Activated CD4-positive, alpha-beta T cell treated with anti-CD3 and anti-CD28 coated beads for 24 hours (primary cell): Measurements from ENCODE around the gene HIVEP3.

Source experiments
- DNase-seq, 2 donors: peaks; one replicate each; pipeline ENCODE4 v3.0.0-alpha.2; 2020; ENCODE audit warnings: low read depth in 2 of 2

The HIVEP3 gene

GRCh38 chr1:41687007-41687406 lies 231.7 kb downstream of the HIVEP3 start:
- no peak for DNase-seq

- no peak for DNase-seq
Observed at GRCh38 chr1:41683681-41684500, 234.8 kb downstream of the HIVEP3 start.

DNA sequence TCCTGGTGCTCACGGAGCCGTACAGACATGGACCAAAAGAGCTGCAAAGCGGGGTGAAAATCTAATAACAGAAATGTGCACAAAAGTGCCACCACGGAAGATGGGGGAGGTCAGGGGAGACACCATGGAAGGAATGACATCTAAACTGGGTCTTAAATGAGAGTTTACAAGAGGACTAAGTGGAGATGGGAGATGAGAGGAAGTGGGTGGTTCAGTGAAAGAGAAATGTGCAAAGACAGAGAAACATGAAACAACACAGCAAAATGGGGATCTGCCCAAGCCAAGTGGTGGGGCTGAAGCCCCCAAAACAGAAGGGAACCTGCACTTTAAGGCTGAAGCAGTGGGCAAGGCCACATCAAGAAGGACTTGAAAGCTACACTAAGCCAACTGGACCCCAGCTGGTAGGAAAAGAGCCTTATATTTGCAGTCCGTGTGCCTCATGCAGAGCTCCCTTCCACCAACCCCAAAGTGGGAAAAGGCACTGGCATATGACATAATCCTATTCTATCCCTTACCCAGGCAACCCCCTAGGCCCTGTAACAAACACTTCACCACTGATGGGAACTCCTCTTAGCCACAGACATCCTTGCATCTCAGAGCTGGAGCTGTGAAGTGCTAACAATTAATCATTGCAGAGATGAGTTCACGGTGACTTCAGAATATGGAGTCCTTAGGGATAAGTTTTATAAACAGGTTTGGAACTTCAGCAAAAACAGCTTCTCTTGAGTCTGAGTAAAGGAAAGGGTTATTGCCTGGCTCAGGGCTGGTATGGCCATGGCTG lies 235.7 kb downstream of the HIVEP3 start:
- DNase-seq: no peak

DNA sequence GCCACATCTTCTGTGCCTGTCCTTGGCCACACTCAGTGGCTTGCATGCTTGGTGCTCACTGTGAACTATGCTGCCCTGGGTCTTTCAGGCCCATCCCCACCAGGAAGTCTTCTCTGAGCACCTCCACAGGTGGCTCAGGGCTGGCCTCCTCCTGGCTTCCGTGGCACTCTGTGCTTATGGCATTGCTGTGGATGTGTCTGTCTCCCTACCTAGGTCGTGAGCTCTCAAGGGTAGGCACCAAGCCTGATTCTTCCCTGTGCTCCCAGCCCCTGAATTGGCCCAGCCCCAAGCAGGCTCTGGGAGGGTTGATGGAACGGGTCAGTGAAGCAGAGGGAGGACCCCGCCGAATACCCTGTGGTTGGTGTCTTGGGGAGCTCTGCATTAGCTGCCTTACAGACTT lies 236.6 kb downstream of the HIVEP3 start:
- no peak for DNase-seq

DNA sequence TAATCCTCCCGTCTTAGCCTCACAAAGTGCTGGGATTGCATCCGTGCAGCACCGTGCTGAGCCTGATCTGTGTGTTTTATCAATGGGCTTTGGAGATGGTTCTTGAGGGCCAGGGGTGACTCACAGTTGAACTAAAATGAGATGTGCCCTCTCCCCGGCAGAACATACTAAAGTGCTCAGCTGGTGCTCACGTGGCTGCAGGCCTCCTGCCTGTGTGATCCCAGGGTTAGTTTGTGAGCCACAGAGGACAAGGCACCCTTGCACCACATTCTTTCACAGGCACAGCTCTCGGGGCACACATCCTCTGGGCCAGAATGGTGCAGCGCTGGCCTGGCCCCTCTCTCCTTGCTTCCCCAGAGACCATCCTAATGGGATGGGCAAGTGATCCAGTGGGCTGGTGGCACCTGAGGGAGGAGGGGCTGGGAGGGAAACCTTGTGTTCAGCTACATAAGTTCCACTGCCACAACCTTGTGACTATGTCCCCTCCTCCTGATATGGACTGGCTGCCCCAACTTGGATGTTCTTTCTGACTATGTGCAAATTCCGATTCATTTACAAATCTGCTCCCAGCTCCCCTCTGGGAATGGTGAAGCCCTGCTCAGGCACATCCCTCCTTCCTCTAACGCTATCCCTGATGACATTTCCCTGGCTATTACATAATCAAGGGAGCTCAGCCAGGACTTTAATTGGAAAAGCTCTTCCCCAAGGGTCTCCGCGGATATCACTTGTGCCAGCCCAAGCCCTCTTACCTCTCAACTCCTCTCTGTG lies 237.2 kb downstream of the HIVEP3 start:
- no peak for DNase-seq

DNA sequence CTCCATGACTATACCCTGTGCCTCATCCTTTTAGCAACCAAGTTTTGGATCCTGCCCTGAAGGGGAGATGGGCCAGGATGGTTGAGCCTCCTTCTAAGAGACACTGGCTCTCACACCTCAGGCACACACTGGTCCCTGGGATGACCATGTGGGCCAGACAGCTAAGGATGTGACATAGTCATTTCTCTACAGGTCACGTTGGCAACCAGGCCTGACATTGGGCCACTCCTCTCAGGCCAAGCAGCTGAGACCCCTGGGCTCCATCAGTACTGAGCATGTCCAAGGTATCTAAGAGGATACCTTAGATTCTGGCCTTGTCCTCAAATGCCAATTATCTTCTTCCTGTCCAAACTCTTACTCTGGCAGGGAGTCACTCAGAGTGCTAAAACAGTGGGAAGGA lies 238.7 kb downstream of the HIVEP3 start:
- no peak for DNase-seq

DNA sequence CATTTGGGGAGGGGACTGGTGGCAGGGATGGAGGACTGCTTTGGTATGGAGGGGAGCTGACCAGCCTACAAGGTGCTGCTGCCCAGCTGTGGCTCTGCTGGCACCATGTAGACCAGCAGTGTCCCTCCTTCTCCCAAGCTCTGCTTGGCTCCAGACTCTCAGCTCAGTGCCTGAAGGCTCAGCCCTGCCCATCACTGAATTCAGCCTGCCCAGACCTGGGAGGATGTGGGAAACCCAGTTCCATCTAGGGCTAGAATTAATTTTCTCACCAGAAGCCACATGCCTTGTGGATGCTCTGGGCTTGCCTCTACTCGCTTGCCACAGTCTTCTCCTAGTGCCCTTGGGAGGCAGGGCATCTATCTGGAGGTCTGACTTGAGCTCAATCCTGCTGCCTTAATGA lies 239.2 kb downstream of the HIVEP3 start:
- DNase-seq: no peak

- DNase-seq: no peak
Observed at GRCh38 chr1:41678111-41678878, 240.4 kb downstream of the HIVEP3 start.

GRCh38 chr1:41677620-41678019 lies 241.1 kb downstream of the HIVEP3 start:
- DNase-seq: no peak

- DNase-seq: no peak
Observed at GRCh38 chr1:41675401-41675800, 243.3 kb downstream of the HIVEP3 start.

- DNase-seq: no peak
Observed at GRCh38 chr1:41674522-41674921, 244.2 kb downstream of the HIVEP3 start.

DNA sequence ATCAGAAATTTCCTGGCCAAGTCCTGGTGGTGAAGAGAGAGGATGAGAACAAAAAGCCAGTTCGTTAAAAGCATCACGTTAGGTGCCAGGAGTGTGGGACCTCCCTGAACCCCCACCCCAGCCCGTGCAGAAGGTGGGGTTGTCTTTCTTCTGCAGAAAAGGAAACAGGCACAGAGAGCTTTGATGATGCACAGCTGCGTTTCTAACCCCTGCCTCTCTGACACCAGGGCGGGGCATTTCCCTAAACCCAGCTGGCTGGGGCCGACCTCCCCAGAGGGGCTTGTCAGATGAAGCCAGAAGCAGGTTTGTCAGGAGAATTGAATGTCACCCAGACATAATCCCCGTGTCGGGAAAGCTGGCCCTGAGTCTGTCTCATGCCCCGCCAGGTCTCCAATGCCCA lies 244.9 kb downstream of the HIVEP3 start:
- DNase-seq: no peak

DNA sequence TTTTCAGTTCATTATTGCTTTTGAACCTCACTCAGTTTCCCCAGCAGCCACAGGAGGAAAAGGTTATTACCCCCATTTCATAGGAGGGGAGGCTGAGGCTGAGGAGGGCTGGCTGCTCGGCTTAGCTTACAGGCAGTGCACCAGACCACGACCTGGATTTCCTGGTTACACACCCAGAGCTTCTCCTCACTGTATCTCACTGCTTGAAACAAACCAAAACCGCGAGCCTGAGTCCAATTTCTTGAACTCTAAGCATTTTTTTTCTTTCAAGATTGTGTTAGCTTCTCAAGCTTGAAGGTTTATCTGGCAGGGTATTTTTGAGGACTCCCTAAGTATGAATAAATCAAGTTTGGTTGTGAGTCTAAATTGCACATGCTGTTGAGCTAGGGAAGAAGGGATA lies 245.3 kb downstream of the HIVEP3 start:
- no peak for DNase-seq

- DNase-seq: no peak
Observed at GRCh38 chr1:41672641-41673361, 245.9 kb downstream of the HIVEP3 start.

GRCh38 chr1:41672173-41672572 lies 246.5 kb downstream of the HIVEP3 start:
- no peak for DNase-seq

- DNase-seq: no peak
Observed at GRCh38 chr1:41671116-41671755, 247.5 kb downstream of the HIVEP3 start.

GRCh38 chr1:41670217-41670957 lies 248.3 kb downstream of the HIVEP3 start:
- DNase-seq: no peak

DNA sequence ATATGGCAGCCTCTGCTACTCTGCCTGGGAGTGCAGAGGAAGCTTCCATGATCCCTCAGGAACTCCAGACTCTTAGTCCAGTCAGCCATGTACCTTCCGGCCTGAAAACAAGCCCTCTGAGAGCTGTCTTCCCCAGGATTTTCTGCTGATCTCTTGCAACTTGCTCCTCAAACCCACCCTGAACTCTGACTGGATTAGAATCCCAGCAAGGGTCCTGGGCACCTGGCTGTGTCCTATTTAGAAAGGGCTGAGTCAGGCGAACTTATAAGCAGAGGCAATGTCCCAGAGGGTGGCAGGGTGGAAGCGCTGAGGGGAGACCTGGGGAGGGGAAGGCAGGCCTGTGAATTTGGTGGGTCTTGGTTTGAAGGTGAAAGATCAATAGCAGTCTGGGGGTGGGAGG lies 249.8 kb downstream of the HIVEP3 start:
- DNase-seq: no peak

GRCh38 chr1:41668054-41668660 lies 250.6 kb downstream of the HIVEP3 start:
- no peak for DNase-seq
